SU-DHL-6 (cell line): ENCODE measurements around the gene KCNK2.

ENCODE experiments used
- EZH2phosphoT487 ChIP-seq: fragments of 200-600 bp; sonication (generic), shearing (Covaris generic); conservative IDR thresholded peaks from 2 replicates; pipeline ENCODE4 v1.6.1; 2018; ENCODE audit warnings: mild to moderate bottlenecking, antibody characterized with exemption, low read length, moderate library complexity, mixed read lengths
- TF ChIP-seq, protein P1 (sequence below): fragments of 200-600 bp; sonication (generic); IDR thresholded peaks from one replicate; pipeline ENCODE4 v1.5.1; 2017; ENCODE audit warnings: antibody characterized with exemption, mild to moderate bottlenecking, low read length, moderate library complexity; ENCODE audit not compliant: insufficient read depth, poor library complexity, severe bottlenecking

DNA sequence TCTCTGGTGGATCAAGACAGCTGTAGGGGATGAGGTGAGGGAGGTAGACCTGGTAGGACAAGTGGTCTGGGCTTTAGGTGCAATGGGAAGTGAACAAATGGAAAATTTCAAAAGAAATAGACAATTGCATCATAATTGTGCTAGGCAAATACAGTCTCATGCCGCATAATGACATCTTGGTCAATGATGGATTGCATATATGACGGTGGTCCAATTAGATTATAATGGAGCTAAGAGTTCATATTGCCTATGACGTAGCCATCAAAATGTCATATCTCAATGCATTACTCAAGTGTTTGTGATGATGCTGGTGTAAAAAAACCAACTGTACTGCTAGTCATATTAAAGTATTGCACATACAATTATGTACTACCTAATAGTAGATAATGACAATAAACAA lies 19.0 kb downstream of the KCNK2 start:
- TF ChIP-seq EZH2phosphoT487, result no peak
- TF ChIP-seq, protein P1, sequence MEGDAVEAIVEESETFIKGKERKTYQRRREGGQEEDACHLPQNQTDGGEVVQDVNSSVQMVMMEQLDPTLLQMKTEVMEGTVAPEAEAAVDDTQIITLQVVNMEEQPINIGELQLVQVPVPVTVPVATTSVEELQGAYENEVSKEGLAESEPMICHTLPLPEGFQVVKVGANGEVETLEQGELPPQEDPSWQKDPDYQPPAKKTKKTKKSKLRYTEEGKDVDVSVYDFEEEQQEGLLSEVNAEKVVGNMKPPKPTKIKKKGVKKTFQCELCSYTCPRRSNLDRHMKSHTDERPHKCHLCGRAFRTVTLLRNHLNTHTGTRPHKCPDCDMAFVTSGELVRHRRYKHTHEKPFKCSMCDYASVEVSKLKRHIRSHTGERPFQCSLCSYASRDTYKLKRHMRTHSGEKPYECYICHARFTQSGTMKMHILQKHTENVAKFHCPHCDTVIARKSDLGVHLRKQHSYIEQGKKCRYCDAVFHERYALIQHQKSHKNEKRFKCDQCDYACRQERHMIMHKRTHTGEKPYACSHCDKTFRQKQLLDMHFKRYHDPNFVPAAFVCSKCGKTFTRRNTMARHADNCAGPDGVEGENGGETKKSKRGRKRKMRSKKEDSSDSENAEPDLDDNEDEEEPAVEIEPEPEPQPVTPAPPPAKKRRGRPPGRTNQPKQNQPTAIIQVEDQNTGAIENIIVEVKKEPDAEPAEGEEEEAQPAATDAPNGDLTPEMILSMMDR, result no peak
